ENCODE results near the gene IL1RAPL1.

The IL1RAPL1 gene

GRCh38 chrX:28920153-28920943 is 333.1 kb downstream of the IL1RAPL1 start:
- peaks cover 3% of the 10 kb centered on the region for H3K9me3 Mint-ChIP-seq
- no peak for DNase-seq (ENCODE audit: low spot score in 2 of 2)
- ATAC-seq: no peak
- no peaks in the 10 kb centered on the region for H3K36me3 Mint-ChIP-seq
- no peak overlapping the region for H3K4me3 Mint-ChIP-seq
- H3K27ac Mint-ChIP-seq: no peak overlapping the region
- H3K4me1 Mint-ChIP-seq: no peaks in the 10 kb centered on the region

GRCh38 chrX:28922106-28922505 is 334.9 kb downstream of the IL1RAPL1 start:
- Mint-ChIP-seq H3K36me3 (no peaks in the 10 kb centered on the region), H3K27ac (no peak overlapping the region), H3K4me1 (no peaks in the 10 kb centered on the region), H3K4me3 (no peak overlapping the region), H3K9me3 (peaks cover 3% of the 10 kb centered on the region)
- ATAC-seq (no peak), DNase-seq (ENCODE audit: low spot score in 2 of 2) (no peak)

GRCh38 chrX:28946846-28947245 is 359.6 kb downstream of the IL1RAPL1 start:
- no peak for DNase-seq (ENCODE audit: low spot score in 2 of 2)
- Mint-ChIP-seq H3K4me1 (no peaks in the 10 kb centered on the region), H3K4me3 (no peak overlapping the region), H3K27ac (no peak overlapping the region), H3K9me3 (peaks cover 4% of the 10 kb centered on the region), H3K36me3 (no peaks in the 10 kb centered on the region)
- no peak for ATAC-seq

- Mint-ChIP-seq H3K4me1 (no peaks in the 10 kb centered on the region), H3K27ac (no peak overlapping the region), H3K4me3 (no peak overlapping the region), H3K9me3 (peaks cover 4% of the 10 kb centered on the region), H3K36me3 (no peaks in the 10 kb centered on the region)
- ATAC-seq: no peak
- no peak for DNase-seq (ENCODE audit: low spot score in 2 of 2)
These were observed 372.8 kb downstream of the IL1RAPL1 start for GRCh38 chrX:28960063-28960462.

- no peak for DNase-seq (ENCODE audit: low spot score in 2 of 2)
These were observed 379.1 kb downstream of the IL1RAPL1 start for GRCh38 chrX:28966331-28966730.

GRCh38 chrX:28969126-28969525 is 381.9 kb downstream of the IL1RAPL1 start:
- Mint-ChIP-seq H3K4me1 (no peaks in the 10 kb centered on the region), H3K4me3 (no peak overlapping the region), H3K27ac (no peak overlapping the region), H3K9me3 (peaks cover 7% of the 10 kb centered on the region), H3K36me3 (no peaks in the 10 kb centered on the region)
- ATAC-seq (no peak), DNase-seq (ENCODE audit: low spot score in 2 of 2) (no peak)

More at GRCh38 chrX:28966331-28966730, 379.1 kb downstream of the IL1RAPL1 start:
- H3K27ac Mint-ChIP-seq: no peak overlapping the region
- no peak for ATAC-seq
- H3K9me3 Mint-ChIP-seq: no peaks in the 10 kb centered on the region
- H3K4me3 Mint-ChIP-seq: no peak overlapping the region
- no peaks in the 10 kb centered on the region for H3K36me3 Mint-ChIP-seq
- H3K4me1 Mint-ChIP-seq: no peaks in the 10 kb centered on the region

GRCh38 chrX:28979877-28980276 is 392.6 kb downstream of the IL1RAPL1 start:
- H3K27ac Mint-ChIP-seq: no peak overlapping the region
- H3K9me3 Mint-ChIP-seq: peaks cover 22% of the 10 kb centered on the region
- H3K36me3 Mint-ChIP-seq: no peaks in the 10 kb centered on the region
- ATAC-seq: no peak
- no peak for DNase-seq (ENCODE audit: low spot score in 2 of 2)
- no peaks in the 10 kb centered on the region for H3K4me1 Mint-ChIP-seq
- H3K4me3 Mint-ChIP-seq: no peak overlapping the region

GRCh38 chrX:28981952-28982351 is 394.7 kb downstream of the IL1RAPL1 start:
- DNase-seq (ENCODE audit: low spot score in 2 of 2): no peak
- H3K4me1 Mint-ChIP-seq: no peaks in the 10 kb centered on the region
- H3K36me3 Mint-ChIP-seq: no peaks in the 10 kb centered on the region
- H3K27ac Mint-ChIP-seq: no peak overlapping the region
- no peak for ATAC-seq
- H3K9me3 Mint-ChIP-seq: peaks cover 22% of the 10 kb centered on the region
- H3K4me3 Mint-ChIP-seq: no peak overlapping the region

- H3K4me3 Mint-ChIP-seq: no peak overlapping the region
- ATAC-seq: no peak
- no peaks in the 10 kb centered on the region for H3K36me3 Mint-ChIP-seq
- no peaks in the 10 kb centered on the region for H3K4me1 Mint-ChIP-seq
- no peak for DNase-seq (ENCODE audit: low spot score in 2 of 2)
- H3K27ac Mint-ChIP-seq: no peak overlapping the region
- peaks cover 7% of the 10 kb centered on the region for H3K9me3 Mint-ChIP-seq
These were observed 401.0 kb downstream of the IL1RAPL1 start for GRCh38 chrX:28988246-28988645.

GRCh38 chrX:28997706-28998463 is 410.6 kb downstream of the IL1RAPL1 start:
- Mint-ChIP-seq H3K36me3 (no peaks in the 10 kb centered on the region), H3K9me3 (peaks cover 19% of the 10 kb centered on the region), H3K4me3 (no peak overlapping the region), H3K4me1 (no peaks in the 10 kb centered on the region), H3K27ac (no peak overlapping the region)
- DNase-seq (ENCODE audit: low spot score in 2 of 2): no peak
- ATAC-seq: no peak

GRCh38 chrX:28998609-28999135 is 411.4 kb downstream of the IL1RAPL1 start:
- Mint-ChIP-seq H3K4me1 (no peaks in the 10 kb centered on the region), H3K27ac (no peak overlapping the region), H3K4me3 (no peak overlapping the region), H3K36me3 (no peaks in the 10 kb centered on the region), H3K9me3 (peaks cover 18% of the 10 kb centered on the region)
- ATAC-seq (no peak), DNase-seq (ENCODE audit: low spot score in 2 of 2) (no peak)

GRCh38 chrX:29012867-29013266 is 425.6 kb downstream of the IL1RAPL1 start:
- no peak overlapping the region for H3K4me3 Mint-ChIP-seq
- no peaks in the 10 kb centered on the region for H3K9me3 Mint-ChIP-seq
- DNase-seq (ENCODE audit: low spot score in 2 of 2) (no peak), ATAC-seq (no peak)
- H3K36me3 Mint-ChIP-seq: no peaks in the 10 kb centered on the region
- H3K27ac Mint-ChIP-seq: no peak overlapping the region
- no peaks in the 10 kb centered on the region for H3K4me1 Mint-ChIP-seq

GRCh38 chrX:29023207-29023606 is 436.0 kb downstream of the IL1RAPL1 start:
- Mint-ChIP-seq H3K4me1 (no peaks in the 10 kb centered on the region), H3K36me3 (no peaks in the 10 kb centered on the region), H3K27ac (no peak overlapping the region), H3K4me3 (no peak overlapping the region), H3K9me3 (peaks cover 14% of the 10 kb centered on the region)
- DNase-seq (ENCODE audit: low spot score in 2 of 2) (no peak), ATAC-seq (no peak)

- H3K4me1 Mint-ChIP-seq: no peaks in the 10 kb centered on the region
- H3K9me3 Mint-ChIP-seq: peaks cover 17% of the 10 kb centered on the region
- no peak for ATAC-seq
- no peak overlapping the region for H3K4me3 Mint-ChIP-seq
- no peak overlapping the region for H3K27ac Mint-ChIP-seq
- DNase-seq (ENCODE audit: low spot score in 2 of 2): no peak
- no peaks in the 10 kb centered on the region for H3K36me3 Mint-ChIP-seq
These were observed 437.6 kb downstream of the IL1RAPL1 start for GRCh38 chrX:29024871-29025270.

- DNase-seq (ENCODE audit: low spot score in 2 of 2) (no peak), ATAC-seq (no peak)
- H3K4me1 Mint-ChIP-seq: no peaks in the 10 kb centered on the region
- no peak overlapping the region for H3K4me3 Mint-ChIP-seq
- no peaks in the 10 kb centered on the region for H3K9me3 Mint-ChIP-seq
- H3K36me3 Mint-ChIP-seq: no peaks in the 10 kb centered on the region
- H3K27ac Mint-ChIP-seq: no peak overlapping the region
These were observed 452.3 kb downstream of the IL1RAPL1 start for GRCh38 chrX:29039501-29039900.

GRCh38 chrX:29040160-29040559 is 452.9 kb downstream of the IL1RAPL1 start:
- ATAC-seq (no peak), DNase-seq (ENCODE audit: low spot score in 2 of 2) (no peak)
- Mint-ChIP-seq H3K4me3 (no peak overlapping the region), H3K36me3 (no peaks in the 10 kb centered on the region), H3K4me1 (no peaks in the 10 kb centered on the region), H3K9me3 (no peaks in the 10 kb centered on the region), H3K27ac (no peak overlapping the region)
